SK-N-MC (cell line): ENCODE measurements around the gene KDM5B.

Source experiments
- DNase-seq: peaks from one replicate; pipeline ENCODE4 v3.0.0-alpha.2; 2011; ENCODE audit warnings: low read depth, low spot score
- H3K27ac ChIP-seq: fragments of 200-600 bp; sonication (generic); 2 replicates; pipeline ENCODE4 v1.5.1; 2016; ENCODE audit warnings: mixed run types
- H3K36me3 ChIP-seq: fragments of 200-600 bp; sonication (generic); 2 replicates; pipeline ENCODE4 v1.6.1; 2017; ENCODE audit warnings: antibody characterized with exemption, low read length, mixed read lengths; ENCODE audit not compliant: insufficient read depth
- H3K4me3 ChIP-seq: fragments of 200-600 bp; sonication (generic); 2 replicates; pipeline ENCODE4 v1.5.1; 2016
- H3K9ac ChIP-seq: fragments of 200-600 bp; sonication (generic); 2 replicates; pipeline ENCODE4 v1.8.0; 2017; ENCODE audit warnings: mixed run types, mixed read lengths; ENCODE audit not compliant: insufficient read length
- H3K9me3 ChIP-seq: fragments of 200-600 bp; sonication (generic); 2 replicates; pipeline ENCODE4 v1.6.1; 2017; ENCODE audit warnings: low read depth, mild to moderate bottlenecking, antibody characterized with exemption, low read length, moderate library complexity, mixed read lengths
- EZH2 ChIP-seq: fragments of 200-600 bp; sonication (generic); IDR thresholded peaks from one replicate; pipeline ENCODE4 v1.6.1; 2017; ENCODE audit warnings: antibody characterized with exemption
- FOXP2 ChIP-seq: optimal IDR thresholded peaks from 2 replicates; pipeline ENCODE3; 2011; ENCODE audit warnings: mild to moderate bottlenecking, moderate library complexity; ENCODE audit not compliant: insufficient read depth; ENCODE audit errors: extremely low read length, control extremely low read depth
- POLR2AphosphoS5 ChIP-seq: IDR thresholded peaks from 2 replicates; pipeline ENCODE4 v1.6.1; 2012; ENCODE audit warnings: mild to moderate bottlenecking, low read depth, low read length, borderline replicate concordance

The KDM5B gene

GRCh38 chr1:202681736-202682420 lies 126.3 kb downstream of the KDM5B start:
- TF ChIP-seq EZH2 (no peak), POLR2AphosphoS5 (no peak), FOXP2 (no peak)

DNA sequence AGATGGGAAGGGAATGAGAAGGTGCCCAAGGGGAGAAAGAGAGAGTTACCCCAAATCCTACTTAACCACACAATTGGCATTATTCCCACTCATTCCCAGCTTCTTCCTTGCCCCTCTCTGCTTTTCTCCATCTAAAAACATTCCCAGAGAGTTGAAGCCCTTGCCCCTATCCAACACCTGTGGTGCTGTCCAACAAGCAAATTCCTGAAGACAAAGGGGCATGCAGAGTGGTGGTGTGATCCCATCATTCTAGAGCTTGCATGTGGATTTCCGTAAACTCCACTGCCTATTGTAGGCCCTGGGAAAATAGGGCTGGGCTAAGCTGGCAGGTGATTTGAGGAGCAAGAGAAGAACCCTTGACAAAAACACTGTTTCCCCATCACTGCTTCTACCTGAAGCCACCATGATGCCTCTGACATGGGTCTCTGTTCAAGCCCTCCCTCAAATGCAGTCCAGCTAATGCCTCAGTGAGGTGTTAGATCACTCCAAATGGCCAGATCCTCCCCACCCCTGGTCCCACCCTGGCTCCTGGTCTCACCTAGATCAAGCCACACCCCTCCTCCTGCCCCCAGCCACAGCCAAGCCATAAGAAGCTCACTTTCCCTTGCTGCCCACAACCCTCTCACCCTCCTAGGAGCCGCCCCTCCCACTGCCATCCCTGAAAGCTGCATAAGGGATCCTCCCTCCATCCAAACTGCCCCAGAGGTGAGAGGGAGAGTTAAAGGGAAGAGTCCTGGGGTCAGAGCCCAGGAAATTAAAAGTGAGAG lies 127.5 kb downstream of the KDM5B start:
- Histone ChIP-seq H3K4me3 (no peak overlapping the region), H3K36me3 (no peaks in the 10 kb centered on the region), H3K9me3 (no peaks in the 10 kb centered on the region), H3K9ac (no peak overlapping the region), H3K27ac (no peak overlapping the region)
- no peak for TF ChIP-seq EZH2
- DNase-seq = no peak

More at GRCh38 chr1:202681736-202682420, 126.3 kb downstream of the KDM5B start:
- H3K4me3 ChIP-seq = no peak overlapping the region
- H3K36me3 ChIP-seq = no peaks in the 10 kb centered on the region
- H3K27ac ChIP-seq = no peak overlapping the region
- no peak for DNase-seq
- H3K9me3 ChIP-seq = no peaks in the 10 kb centered on the region
- H3K9ac ChIP-seq = no peak overlapping the region

GRCh38 chr1:202679406-202680177 lies 128.6 kb downstream of the KDM5B start:
- no peak for DNase-seq
- Histone ChIP-seq H3K27ac (no peak overlapping the region), H3K4me3 (no peak overlapping the region), H3K9me3 (no peaks in the 10 kb centered on the region), H3K36me3 (no peaks in the 10 kb centered on the region), H3K9ac (no peak overlapping the region)
- TF ChIP-seq EZH2 (no peak), POLR2AphosphoS5 (no peak), FOXP2 (no peak)

- TF ChIP-seq POLR2AphosphoS5 (no peak), EZH2 (no peak), FOXP2 (no peak)
- H3K4me3 ChIP-seq = no peak overlapping the region
- no peak overlapping the region for H3K9ac ChIP-seq
- DNase-seq = no peak
- H3K27ac ChIP-seq = no peak overlapping the region
- no peaks in the 10 kb centered on the region for H3K9me3 ChIP-seq
- no peaks in the 10 kb centered on the region for H3K36me3 ChIP-seq
Measured at GRCh38 chr1:202677433-202677832, 130.8 kb downstream of the KDM5B start.
